GM12878 (cell line): ENCODE measurements around the gene BRINP3.

ENCODE experiments used
- CTCF ChIP-seq, 3 experiments: IDR thresholded peaks in 2 of 3; conservative IDR thresholded peaks in 1 of 3; 2 replicates each; pipeline ENCODE4 v1.5.1; 2011; ENCODE audit warnings: low read depth in 3 of 3, low read length in 3 of 3, mild to moderate bottlenecking in 3 of 3, control low read depth in 2 of 3, moderate library complexity in 2 of 3, inconsistent platforms in 1 of 3, mixed read lengths in 1 of 3; ENCODE audit not compliant: control insufficient read depth in 2 of 3, insufficient read depth in 1 of 3; ENCODE audit errors: extremely low read depth in 1 of 3
- ESRRA ChIP-seq: IDR thresholded peaks from 2 replicates; pipeline ENCODE4 v1.6.1; 2012; ENCODE audit warnings: mild to moderate bottlenecking, low read length, improper control_type of control experiment
- FOXM1 ChIP-seq: IDR thresholded peaks from 2 replicates; pipeline ENCODE4 v1.6.1; 2012; ENCODE audit warnings: low read depth, mild to moderate bottlenecking, inconsistent platforms, low read length, moderate library complexity
- JUNB ChIP-seq: IDR thresholded peaks from 2 replicates; pipeline ENCODE4 v1.6.1; 2016; ENCODE audit warnings: antibody characterized with exemption, mild to moderate bottlenecking
- ZNF592 ChIP-seq: fragments of 450-650 bp; IDR thresholded peaks from 2 replicates; pipeline ENCODE4 v1.6.1; 2017; ENCODE audit warnings: mild to moderate bottlenecking, moderate library complexity

- no peak for TF ChIP-seq FOXM1
- TF ChIP-seq ZNF592: no peak
- no peak for TF ChIP-seq JUNB
- TF ChIP-seq ESRRA: no peak
- TF ChIP-seq CTCF (IDR thresholded peaks at IDR 0.05 in 2 of 3, conservative IDR thresholded peaks at IDR 0.05 in 1 of 3; ENCODE audit: control insufficient read depth in 2 of 3, extremely low read depth in 1 of 3, insufficient read depth in 1 of 3, low read depth in 3 of 3, low read length in 3 of 3): no peak
These were observed 251.7 kb downstream of the BRINP3 start for GRCh38 chr1:190226006-190226405.
